ENCODE results near the gene UVRAG.
A peak's percentile ranks its signal among the peaks of the same experiment; 100 is the strongest.

UVRAG gene

GRCh38 chr11:75809991-75810390 is 5.0 kb upstream of the UVRAG start:
- no peak for DNase-seq (ENCODE audit: low spot score)

- no peak for DNase-seq (ENCODE audit: low spot score)
These were observed 4.2 kb upstream of the UVRAG start for GRCh38 chr11:75810637-75811390.

- no peak for DNase-seq (ENCODE audit: low spot score)
These were observed 3.5 kb upstream of the UVRAG start for GRCh38 chr11:75811485-75811884.

GRCh38 chr11:75812542-75813040 is 2.4 kb upstream of the UVRAG start:
- DNase-seq (ENCODE audit: low spot score) = no peak

- DNase-seq (ENCODE audit: low spot score) = no peak
These were observed 1.9 kb upstream of the UVRAG start for GRCh38 chr11:75813124-75813523.

- no peak for DNase-seq (ENCODE audit: low spot score)
These were observed 1.4 kb upstream of the UVRAG start for GRCh38 chr11:75813622-75814039.

GRCh38 chr11:75814363-75814676 is 690 bp upstream of the UVRAG start:
- DNase-seq (ENCODE audit: low spot score) = no peak

GRCh38 chr11:75815345-75816168 is 547 bp downstream of the UVRAG start:
- DNase-seq (ENCODE audit: low spot score) = peak; percentile 34

GRCh38 chr11:75816561-75817239 is 1.7 kb downstream of the UVRAG start:
- no peak for DNase-seq (ENCODE audit: low spot score)

- no peak for DNase-seq (ENCODE audit: low spot score)
These were observed 5.6 kb downstream of the UVRAG start for GRCh38 chr11:75820645-75821044.

- DNase-seq (ENCODE audit: low spot score) = no peak
These were observed 6.2 kb downstream of the UVRAG start for GRCh38 chr11:75821202-75821601.

GRCh38 chr11:75822541-75822940 is 7.5 kb downstream of the UVRAG start:
- no peak for DNase-seq (ENCODE audit: low spot score)

GRCh38 chr11:75823415-75823814 is 8.4 kb downstream of the UVRAG start:
- no peak for DNase-seq (ENCODE audit: low spot score)

GRCh38 chr11:75823946-75824345 is 8.9 kb downstream of the UVRAG start:
- DNase-seq (ENCODE audit: low spot score) = no peak

- no peak for DNase-seq (ENCODE audit: low spot score)
These were observed 11.6 kb downstream of the UVRAG start for GRCh38 chr11:75826461-75827230.

- no peak for DNase-seq (ENCODE audit: low spot score)
These were observed 12.6 kb downstream of the UVRAG start for GRCh38 chr11:75827562-75827961.

GRCh38 chr11:75831915-75832502 is 17.0 kb downstream of the UVRAG start:
- no peak for DNase-seq (ENCODE audit: low spot score)

- DNase-seq (ENCODE audit: low spot score) = no peak
These were observed 19.7 kb downstream of the UVRAG start for GRCh38 chr11:75834728-75835127.

- no peak for DNase-seq (ENCODE audit: low spot score)
These were observed 21.4 kb downstream of the UVRAG start for GRCh38 chr11:75836417-75836816.

GRCh38 chr11:75839851-75840250 is 24.8 kb downstream of the UVRAG start:
- DNase-seq (ENCODE audit: low spot score) = no peak

GRCh38 chr11:75840522-75840921 is 25.5 kb downstream of the UVRAG start:
- no peak for DNase-seq (ENCODE audit: low spot score)

GRCh38 chr11:75841739-75842138 is 26.7 kb downstream of the UVRAG start:
- DNase-seq (ENCODE audit: low spot score) = no peak

Data from CD4-positive, alpha-beta T cell treated with Interleukin-15 for 4 hours (primary cell).